ENCODE data around the gene GSTA1. TPM values are rescaled to one million over a fixed set of nuclear protein-coding genes. Genes with fewer than 3 reads are reported as not detected.
"Not testable (repeated sequence)": the region's sequence is repeated elsewhere in the genome, so short reads cannot be mapped to it uniquely, and the experiment has no call there.

GSTA1 gene
- total RNA-seq, 1 experiment from 2014 or later = not detected

GRCh38 chr6:52761673-52762491 lies 41.7 kb downstream of the GSTA1 start:
- POLR2A ChIA-PET (ENCODE audit: unreplicated experiment); H2AFZ ChIP-seq (ENCODE audit: low read length); H4K20me1 ChIP-seq (ENCODE audit: low read length); H3K36me3 ChIP-seq (ENCODE audit: low read depth, low read length); H3K4me2 ChIP-seq (ENCODE audit: low read length); DNase-seq; CTCF ChIA-PET; H3K9me3 ChIP-seq (ENCODE audit: low read length); ATAC-seq; H3F3A ChIP-seq (ENCODE audit: low read length, unreplicated experiment); H3K9me2 ChIP-seq (replicated peaks; ENCODE audit: low read length); H3K9ac ChIP-seq (ENCODE audit: low read length); H3K27me3 ChIP-seq (ENCODE audit: low read length); intact Hi-C loops (cut with micrococcal nuclease); H3K27ac ChIP-seq (ENCODE audit: low read length); H3K4me3 ChIP-seq (ENCODE audit: low read length); BruUV-seq (replicated peaks); H3K79me2 ChIP-seq (ENCODE audit: low read length); H3K4me1 ChIP-seq (ENCODE audit: insufficient read depth, low read length): not testable (repeated sequence)

- H3K9ac ChIP-seq (ENCODE audit: low read length) = no peak overlapping the region
- no peaks in the 10 kb centered on the region for H3K9me2 ChIP-seq (replicated peaks; ENCODE audit: low read length)
- H3K36me3 ChIP-seq (ENCODE audit: low read depth, low read length) = no peaks in the 10 kb centered on the region
- no peak for ATAC-seq
- CTCF ChIA-PET = no interaction called here
- H3F3A ChIP-seq (ENCODE audit: low read length, unreplicated experiment) = no peaks in the 10 kb centered on the region
- no TSS peak for BruUV-seq (replicated peaks)
- no peaks in the 10 kb centered on the region for H4K20me1 ChIP-seq (ENCODE audit: low read length)
- intact Hi-C loops (cut with micrococcal nuclease) = no loop called here
- H3K79me2 ChIP-seq (ENCODE audit: low read length) = no peaks in the 10 kb centered on the region
- H2AFZ ChIP-seq (ENCODE audit: low read length) = no peak overlapping the region
- H3K4me1 ChIP-seq (ENCODE audit: insufficient read depth, low read length) = no peaks in the 10 kb centered on the region
- no peak for TF ChIP-seq EZH2 (IDR thresholded peaks at IDR 0.05; ENCODE audit: low read length, unreplicated experiment)
- no peak for TF ChIP-seq CTCF (conservative IDR thresholded peaks at IDR 0.05; ENCODE audit: low read depth, low read length)
- TF ChIP-seq EZH2phosphoT487 (IDR thresholded peaks at IDR 0.05; ENCODE audit: borderline replicate concordance, low read length) = no peak
- H3K27me3 ChIP-seq (ENCODE audit: low read length) = no peaks in the 10 kb centered on the region
- H3K9me3 ChIP-seq (ENCODE audit: low read length) = no peaks in the 10 kb centered on the region
- H3K4me3 ChIP-seq (ENCODE audit: low read length) = no peak overlapping the region
- no peak overlapping the region for H3K27ac ChIP-seq (ENCODE audit: low read length)
- no peak overlapping the region for H3K4me2 ChIP-seq (ENCODE audit: low read length)
- POLR2A ChIA-PET (ENCODE audit: unreplicated experiment) = no interaction called here
- no peak for DNase-seq
Observed at GRCh38 chr6:52760105-52760765, 43.4 kb downstream of the GSTA1 start.

- ChIA-PET POLR2A (ENCODE audit: unreplicated experiment) (no interaction called here), CTCF (no interaction called here)
- intact Hi-C loops (cut with micrococcal nuclease) = no loop called here
- Histone ChIP-seq H3K27ac (ENCODE audit: low read length) (no peak overlapping the region), H3F3A (ENCODE audit: low read length, unreplicated experiment) (no peaks in the 10 kb centered on the region), H3K27me3 (ENCODE audit: low read length) (no peaks in the 10 kb centered on the region), H4K20me1 (ENCODE audit: low read length) (no peaks in the 10 kb centered on the region), H3K4me1 (ENCODE audit: insufficient read depth, low read length) (no peaks in the 10 kb centered on the region), H3K4me2 (ENCODE audit: low read length) (no peak overlapping the region), H3K79me2 (ENCODE audit: low read length) (no peaks in the 10 kb centered on the region), H3K36me3 (ENCODE audit: low read depth, low read length) (no peaks in the 10 kb centered on the region), H3K4me3 (ENCODE audit: low read length) (no peak overlapping the region), H2AFZ (ENCODE audit: low read length) (no peak overlapping the region), H3K9me3 (ENCODE audit: low read length) (no peaks in the 10 kb centered on the region), H3K9ac (ENCODE audit: low read length) (no peak overlapping the region), H3K9me2 (replicated peaks; ENCODE audit: low read length) (no peaks in the 10 kb centered on the region)
- no TSS peak for BruUV-seq (replicated peaks)
- TF ChIP-seq EZH2 (IDR thresholded peaks at IDR 0.05; ENCODE audit: low read length, unreplicated experiment) (no peak), CTCF (conservative IDR thresholded peaks at IDR 0.05; ENCODE audit: low read depth, low read length) (no peak), EZH2phosphoT487 (IDR thresholded peaks at IDR 0.05; ENCODE audit: borderline replicate concordance, low read length) (no peak)
- DNase-seq (no peak), ATAC-seq (no peak)
Observed at GRCh38 chr6:52759085-52759484, 44.5 kb downstream of the GSTA1 start.

GRCh38 chr6:52757651-52758338 lies 45.8 kb downstream of the GSTA1 start:
- H3K9ac ChIP-seq (ENCODE audit: low read length); CTCF ChIA-PET; H3K27me3 ChIP-seq (ENCODE audit: low read length); H3K27ac ChIP-seq (ENCODE audit: low read length); H2AFZ ChIP-seq (ENCODE audit: low read length); ATAC-seq; POLR2A ChIA-PET (ENCODE audit: unreplicated experiment); H3K9me3 ChIP-seq (ENCODE audit: low read length); H3K4me3 ChIP-seq (ENCODE audit: low read length); H4K20me1 ChIP-seq (ENCODE audit: low read length); H3K9me2 ChIP-seq (replicated peaks; ENCODE audit: low read length); H3F3A ChIP-seq (ENCODE audit: low read length, unreplicated experiment); H3K36me3 ChIP-seq (ENCODE audit: low read depth, low read length); intact Hi-C loops (cut with micrococcal nuclease); BruUV-seq (replicated peaks); H3K79me2 ChIP-seq (ENCODE audit: low read length); H3K4me2 ChIP-seq (ENCODE audit: low read length); H3K4me1 ChIP-seq (ENCODE audit: insufficient read depth, low read length): not testable (repeated sequence)
- DNase-seq = peak; percentile 60

All from PC-3 (cell line).